Smooth muscle cell (in vitro differentiated cells): ENCODE results near the gene PROC. TPM values are rescaled to one million over a fixed set of nuclear protein-coding genes. Genes with fewer than 3 reads are reported as not detected.

Source experiments
- DNase-seq: peaks from one replicate; lab custom pipeline; 2025; ENCODE audit not compliant: unreplicated experiment; lab: John Stamatoyannopoulos, UW
- H2AFZ ChIP-seq: fragments of 200-600 bp; sonication (generic); 2 replicates; pipeline ENCODE4 v1.6.0; 2016; ENCODE audit warnings: antibody characterized with exemption, low read depth, mild to moderate bottlenecking
- H3F3A ChIP-seq: fragments of 200-600 bp; sonication (generic); 2 replicates; pipeline ENCODE4 v1.6.0; 2017; ENCODE audit warnings: antibody characterized with exemption, low read depth
- H3K27ac ChIP-seq: fragments of 200-600 bp; sonication (generic); 2 replicates; pipeline ENCODE4 v1.5.1; 2016; ENCODE audit warnings: low read depth, mild to moderate bottlenecking
- H3K27me3 ChIP-seq: fragments of 200-600 bp; sonication (generic); 2 replicates; pipeline ENCODE4 v1.6.1; 2016; ENCODE audit warnings: low read depth, mild to moderate bottlenecking
- H3K36me3 ChIP-seq: fragments of 200-600 bp; sonication (generic); 2 replicates; pipeline ENCODE4 v1.5.1; 2016; ENCODE audit warnings: low read depth
- H3K4me1 ChIP-seq: fragments of 200-600 bp; sonication (generic); 2 replicates; pipeline ENCODE4 v1.5.1; 2016; ENCODE audit warnings: low read depth
- H3K4me2 ChIP-seq: fragments of 200-600 bp; sonication (generic); 2 replicates; pipeline ENCODE4 v1.6.0; 2016; ENCODE audit warnings: mild to moderate bottlenecking
- H3K4me3 ChIP-seq: fragments of 200-600 bp; sonication (generic); 2 replicates; pipeline ENCODE4 v1.5.1; 2016; ENCODE audit warnings: mild to moderate bottlenecking
- H3K79me2 ChIP-seq: fragments of 200-600 bp; sonication (generic); 2 replicates; pipeline ENCODE4 v1.6.0; 2016; ENCODE audit warnings: low read depth, mild to moderate bottlenecking
- H3K9ac ChIP-seq: fragments of 200-600 bp; sonication (generic); 2 replicates; pipeline ENCODE4 v1.6.0; 2016; ENCODE audit warnings: low read depth
- H3K9me3 ChIP-seq: fragments of 200-600 bp; sonication (generic); replicated peaks from 2 replicates; pipeline ENCODE4 v1.5.1; 2016; ENCODE audit warnings: low read depth
- H4K20me1 ChIP-seq: fragments of 200-600 bp; sonication (generic); 2 replicates; pipeline ENCODE4 v1.6.0; 2016; ENCODE audit warnings: low read depth
- CTCF ChIP-seq: fragments of 200-600 bp; sonication (generic); IDR thresholded peaks from 2 replicates; pipeline ENCODE4 v1.5.1; 2017; ENCODE audit warnings: borderline replicate concordance, mild to moderate bottlenecking, antibody characterized with exemption; ENCODE audit not compliant: insufficient read depth, poor library complexity, severe bottlenecking
- WGBS: methylation state at CpG from one replicate; pipeline ENCODE4 v1.1.7; 2016; ENCODE audit warnings: low lambda C conversion rate; 5-methylcytosine and 5-hydroxymethylcytosine counted together
- polyA plus RNA-seq: library from polyadenylated mRNA; unstranded; fragments of >200 nt; fragmentation: Nextera tagmentation; extraction: Ambion mirVana; gene quantifications from 2 replicates; pipeline ENCODE4 v1.2.1, GENCODE V29; 2016
- total RNA-seq: library from RNA; depleted of rRNA; stranded (reverse); fragments of >200 nt; gene quantifications from 2 replicates; pipeline ENCODE4 v1.2.3, GENCODE V29; 2014

Gene PROC
- total and polyA plus RNA-seq, 2 experiments from 2014 or later, result 0.85 to 1.1 TPM

- H3F3A ChIP-seq, result peaks cover 1% of the 10 kb centered on the region
- no peak overlapping the region for H3K4me2 ChIP-seq
- H3K9ac ChIP-seq, result no peak overlapping the region
- H3K36me3 ChIP-seq, result no peaks in the 10 kb centered on the region
- H3K27ac ChIP-seq, result no peak overlapping the region
- no peaks in the 10 kb centered on the region for H3K4me1 ChIP-seq
- H3K27me3 ChIP-seq, result peaks cover 4% of the 10 kb centered on the region
- H4K20me1 ChIP-seq, result no peaks in the 10 kb centered on the region
- H3K79me2 ChIP-seq, result no peaks in the 10 kb centered on the region
- H2AFZ ChIP-seq, result no peak overlapping the region
- WGBS, result 96% methylated on average over 4 of the region's 4 CpGs
- no peaks in the 10 kb centered on the region for H3K9me3 ChIP-seq
- H3K4me3 ChIP-seq, result no peak overlapping the region
- no peak for TF ChIP-seq CTCF
- DNase-seq, result no peak
Measured at GRCh38 chr2:127429291-127429690, 11.1 kb downstream of the PROC start.

- Histone ChIP-seq H4K20me1 (no peaks in the 10 kb centered on the region), H3K9me3 (no peaks in the 10 kb centered on the region), H3K4me3 (no peak overlapping the region), H3K9ac (no peak overlapping the region), H3K4me2 (no peak overlapping the region), H3F3A (no peaks in the 10 kb centered on the region), H3K27ac (no peak overlapping the region), H2AFZ (no peak overlapping the region), H3K27me3 (no peaks in the 10 kb centered on the region), H3K79me2 (no peaks in the 10 kb centered on the region), H3K36me3 (no peaks in the 10 kb centered on the region), H3K4me1 (no peaks in the 10 kb centered on the region)
- 95% methylated on average over 7 of the region's 7 CpGs for WGBS
- no peak for TF ChIP-seq CTCF
- DNase-seq, result no peak
Measured at GRCh38 chr2:127429844-127430425, 11.7 kb downstream of the PROC start.

- H3K9ac ChIP-seq, result no peak overlapping the region
- H3F3A ChIP-seq, result no peaks in the 10 kb centered on the region
- TF ChIP-seq CTCF, result no peak
- no peaks in the 10 kb centered on the region for H3K36me3 ChIP-seq
- H3K4me1 ChIP-seq, result no peaks in the 10 kb centered on the region
- 77% methylated on average over 14 of the region's 14 CpGs for WGBS
- no peaks in the 10 kb centered on the region for H3K27me3 ChIP-seq
- no peak overlapping the region for H3K4me2 ChIP-seq
- H3K4me3 ChIP-seq, result no peak overlapping the region
- H4K20me1 ChIP-seq, result no peaks in the 10 kb centered on the region
- no peak overlapping the region for H2AFZ ChIP-seq
- H3K9me3 ChIP-seq, result no peaks in the 10 kb centered on the region
- DNase-seq, result no peak
- no peaks in the 10 kb centered on the region for H3K79me2 ChIP-seq
- no peak overlapping the region for H3K27ac ChIP-seq
Measured at GRCh38 chr2:127431408-127432023, 13.3 kb downstream of the PROC start.

GRCh38 chr2:127434515-127434914, 16.3 kb downstream of the PROC start:
- H3K4me3 ChIP-seq, result no peak overlapping the region
- no peak for TF ChIP-seq CTCF
- 96% methylated on average over 6 of the region's 6 CpGs for WGBS

More at GRCh38 chr2:127434515-127434914, 16.3 kb downstream of the PROC start:
- no peak for DNase-seq
- no peaks in the 10 kb centered on the region for H3K9me3 ChIP-seq
- no peaks in the 10 kb centered on the region for H3K79me2 ChIP-seq
- no peaks in the 10 kb centered on the region for H3K27me3 ChIP-seq
- H4K20me1 ChIP-seq, result no peaks in the 10 kb centered on the region
- peaks cover 10% of the 10 kb centered on the region for H3K4me1 ChIP-seq
- H2AFZ ChIP-seq, result no peak overlapping the region
- H3K27ac ChIP-seq, result no peak overlapping the region
- no peaks in the 10 kb centered on the region for H3K36me3 ChIP-seq
- no peak overlapping the region for H3K9ac ChIP-seq
- H3F3A ChIP-seq, result no peaks in the 10 kb centered on the region
- no peak overlapping the region for H3K4me2 ChIP-seq
